ENCODE data around the gene TIGD7.
A peak's percentile ranks its signal among the peaks of the same experiment; 100 is the strongest.

TIGD7 gene, protein sequence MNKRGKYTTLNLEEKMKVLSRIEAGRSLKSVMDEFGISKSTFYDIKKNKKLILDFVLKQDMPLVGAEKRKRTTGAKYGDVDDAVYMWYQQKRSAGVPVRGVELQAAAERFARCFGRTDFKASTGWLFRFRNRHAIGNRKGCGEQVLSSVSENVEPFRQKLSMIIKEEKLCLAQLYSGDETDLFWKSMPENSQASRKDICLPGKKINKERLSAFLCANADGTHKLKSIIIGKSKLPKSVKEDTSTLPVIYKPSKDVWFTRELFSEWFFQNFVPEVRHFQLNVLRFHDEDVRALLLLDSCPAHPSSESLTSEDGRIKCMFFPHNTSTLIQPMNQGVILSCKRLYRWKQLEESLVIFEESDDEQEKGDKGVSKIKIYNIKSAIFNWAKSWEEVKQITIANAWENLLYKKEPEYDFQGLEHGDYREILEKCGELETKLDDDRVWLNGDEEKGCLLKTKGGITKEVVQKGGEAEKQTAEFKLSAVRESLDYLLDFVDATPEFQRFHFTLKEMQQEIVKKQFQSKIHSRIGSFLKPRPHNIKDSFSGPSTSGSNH

DNA sequence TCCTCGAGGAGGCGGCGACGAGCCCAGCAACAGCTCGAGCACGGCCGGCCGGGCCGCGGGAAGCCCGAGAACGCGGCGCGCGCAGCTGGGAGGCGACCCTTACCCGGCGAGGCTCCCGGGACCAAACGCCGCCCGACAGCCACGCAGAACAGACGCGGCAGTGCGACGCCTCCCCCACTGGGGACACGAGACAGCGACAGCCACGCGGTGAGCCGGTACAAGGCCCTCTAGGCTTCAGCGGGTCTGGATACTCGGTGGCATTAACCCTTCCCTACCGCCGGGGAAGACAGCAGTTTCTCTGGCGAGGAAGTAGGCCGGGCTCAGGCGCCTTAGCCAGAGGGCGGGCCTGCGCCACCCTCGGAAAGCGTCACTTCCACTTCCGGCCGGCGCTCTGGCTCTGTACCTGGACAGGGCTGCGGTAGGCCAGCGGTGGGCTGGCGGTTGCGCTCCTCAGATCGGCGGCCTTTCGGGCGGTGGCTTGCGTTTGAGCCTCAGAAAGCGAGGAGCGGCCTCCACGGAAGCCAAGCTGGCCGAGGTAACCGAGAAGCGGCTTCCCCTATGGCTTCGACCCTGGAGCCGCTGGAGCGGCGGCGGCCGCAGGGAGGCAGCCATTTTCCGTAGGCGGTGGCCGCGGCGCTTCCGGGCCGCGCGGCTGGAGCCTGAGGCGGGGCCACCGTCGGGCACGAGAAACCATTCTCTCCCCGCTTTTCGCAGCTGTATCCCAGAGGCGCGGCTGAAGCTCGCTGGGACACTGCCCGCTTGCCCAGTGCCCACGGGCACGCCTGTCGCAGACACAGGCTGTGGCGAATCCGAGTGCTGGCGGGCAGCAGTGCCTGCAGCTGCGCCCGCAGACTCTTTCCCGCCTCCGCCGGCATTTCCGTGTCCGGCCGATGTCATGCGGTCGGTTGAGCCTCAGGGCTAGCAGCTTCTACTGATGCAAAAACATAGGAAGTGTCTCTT, at the start of gene TIGD7, which contains the start of gene ZNF75A:
Gene TIGD7, minus strand, starts transcription at position 322 of the 960 bp plus-strand sequence. CDS start 4,816 bp downstream, outside the sequence.
Gene ZNF75A, plus strand, starts transcription at position 389 of the 960 bp plus-strand sequence. CDS start 2,932 bp downstream, outside the sequence.
- peak; percentile 80 to 83 for DNase-seq

DNA sequence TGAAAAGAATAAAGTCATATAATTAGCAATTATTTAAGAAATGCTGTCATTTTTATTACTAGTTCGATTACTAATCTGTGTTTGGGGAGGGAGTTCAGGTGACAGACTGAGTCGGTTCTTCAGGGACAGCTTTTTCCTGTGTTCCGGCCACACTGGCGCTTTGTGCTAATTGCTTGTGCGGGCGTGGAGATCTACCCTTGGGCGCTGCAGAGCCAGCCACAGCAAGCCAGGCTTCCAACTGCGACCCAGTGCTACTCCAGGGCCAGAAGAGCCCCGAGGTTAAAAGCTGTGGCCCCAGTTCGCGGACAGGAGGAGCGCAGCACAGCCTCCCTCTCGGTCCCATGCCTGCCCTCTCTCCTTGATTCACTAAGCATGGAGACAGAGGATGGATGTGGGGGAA, 43.9 kb upstream of the TIGD7 start:
- DNase-seq = no peak

DNA sequence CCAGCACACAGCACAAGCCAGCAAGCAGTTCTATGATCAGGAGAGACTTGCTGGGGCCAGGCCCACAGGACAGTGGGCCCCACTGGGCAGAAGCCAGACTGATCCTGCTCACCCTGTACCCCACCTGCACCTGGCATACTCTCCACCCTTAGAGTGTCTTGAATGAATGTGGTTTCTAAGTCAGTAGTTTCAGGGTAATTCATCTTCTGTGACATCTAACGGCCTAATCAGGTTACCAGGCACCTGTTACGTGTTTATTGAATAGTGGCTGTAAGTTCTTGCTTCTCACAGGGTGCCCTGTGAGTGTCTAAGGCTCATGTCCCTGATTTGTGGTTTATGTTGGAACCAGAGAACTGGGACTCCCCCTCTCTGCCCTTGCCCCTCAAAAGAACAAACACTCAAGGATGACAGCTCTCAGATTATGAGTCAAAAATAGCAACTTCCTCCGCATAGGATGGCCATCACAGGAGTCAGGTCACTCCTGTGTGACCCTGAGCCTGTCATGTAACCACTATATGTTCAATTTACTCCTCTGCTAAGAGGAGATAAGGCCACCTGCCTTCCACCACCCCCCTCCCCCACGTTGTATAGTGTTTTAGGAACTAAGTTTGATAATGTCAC, 43.4 kb upstream of the TIGD7 start:
- no peak for DNase-seq

DNA sequence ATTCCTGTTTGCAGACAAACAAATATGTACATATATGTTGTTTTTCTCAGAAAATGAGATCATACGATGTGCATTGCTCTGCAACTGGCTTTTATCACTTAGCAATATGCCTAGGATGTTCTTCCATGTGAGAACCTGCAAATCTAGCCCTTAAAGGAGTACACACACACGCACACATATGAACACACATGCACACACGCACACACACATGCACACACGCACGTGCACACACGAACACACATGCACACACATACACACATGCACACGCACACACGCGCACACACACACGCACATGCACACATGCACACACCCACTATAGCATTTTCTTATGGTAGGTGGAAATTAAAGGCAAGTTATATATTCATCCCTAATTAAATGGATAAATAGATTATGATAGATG, 42.4 kb upstream of the TIGD7 start:
- DNase-seq = no peak

DNA sequence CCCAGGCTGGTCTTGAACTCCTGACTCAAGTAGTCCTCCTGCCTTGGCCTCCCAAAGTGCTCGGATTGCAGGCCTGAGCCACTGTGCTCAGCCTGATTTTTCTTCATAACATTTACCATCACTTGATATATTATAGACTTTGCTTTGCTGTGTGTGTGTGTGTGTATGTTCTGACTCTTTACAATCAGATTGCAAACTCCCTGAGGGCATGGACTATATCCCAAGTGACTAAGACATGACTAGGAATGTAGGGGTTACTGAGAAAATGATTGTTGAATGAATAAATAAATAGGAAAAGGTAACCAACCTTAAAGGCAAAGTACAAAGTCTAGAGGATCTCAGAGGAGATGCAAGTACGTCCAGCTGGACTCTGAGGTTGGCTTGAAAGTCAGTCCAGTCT, 40.8 kb upstream of the TIGD7 start:
- no peak for DNase-seq

DNA sequence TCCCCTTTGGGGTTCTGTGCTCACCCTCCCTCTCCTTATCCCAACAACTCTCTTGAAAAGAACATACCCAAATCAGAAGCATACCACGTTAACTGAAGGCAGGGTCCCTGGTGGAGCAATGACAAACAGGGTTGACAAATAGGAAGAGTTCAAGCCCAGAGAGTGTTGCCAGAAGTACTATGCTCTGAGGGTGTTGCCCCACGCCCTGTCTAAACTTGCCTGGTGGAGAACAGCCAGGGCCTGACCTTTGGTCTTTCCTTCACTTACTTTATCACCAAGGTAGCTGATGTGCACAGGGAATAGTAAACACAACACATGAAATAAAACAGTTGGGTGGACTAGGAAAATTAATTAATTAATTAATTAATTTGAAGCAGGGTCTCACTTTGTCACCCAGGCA, 23.4 kb upstream of the TIGD7 start:
- no peak for DNase-seq

DNA sequence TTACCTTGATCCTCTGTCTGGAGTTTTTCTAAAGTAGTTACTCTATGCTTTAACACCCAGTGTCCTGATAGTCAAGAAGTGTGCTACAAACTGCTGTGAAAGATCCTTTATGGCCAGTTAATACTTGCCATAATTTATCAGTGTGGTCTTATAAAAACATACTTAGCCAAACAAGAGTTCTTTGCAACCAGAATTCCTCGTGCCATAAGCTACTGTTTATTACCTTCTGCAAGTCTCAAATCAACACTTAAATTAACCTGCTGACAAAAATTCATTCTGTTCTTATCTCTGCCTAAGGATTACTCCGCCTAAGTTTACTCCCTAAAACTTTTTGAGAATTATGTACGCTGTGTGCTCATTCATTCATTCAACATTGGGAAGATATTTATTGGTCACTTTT, 22.9 kb upstream of the TIGD7 start:
- DNase-seq = no peak

DNA sequence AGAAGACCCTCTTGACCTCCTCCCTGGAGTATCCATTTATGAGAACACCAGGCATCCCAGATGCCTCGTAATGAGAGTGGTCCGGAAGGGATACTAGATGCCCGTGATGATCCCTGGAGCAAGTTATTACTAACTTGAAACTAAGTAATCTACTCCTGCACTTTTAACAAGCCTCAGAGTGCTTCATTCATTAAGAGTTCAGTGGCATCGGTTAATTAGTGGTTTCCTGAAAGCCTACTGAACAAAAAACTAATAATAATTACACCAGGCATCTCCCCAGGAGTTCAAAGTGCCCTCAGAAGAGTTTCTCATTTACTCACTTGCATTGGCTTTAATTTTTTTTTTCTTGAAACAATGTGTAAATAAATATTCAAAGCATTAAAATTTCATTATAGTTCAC, 22.3 kb upstream of the TIGD7 start:
- no peak for DNase-seq

DNA sequence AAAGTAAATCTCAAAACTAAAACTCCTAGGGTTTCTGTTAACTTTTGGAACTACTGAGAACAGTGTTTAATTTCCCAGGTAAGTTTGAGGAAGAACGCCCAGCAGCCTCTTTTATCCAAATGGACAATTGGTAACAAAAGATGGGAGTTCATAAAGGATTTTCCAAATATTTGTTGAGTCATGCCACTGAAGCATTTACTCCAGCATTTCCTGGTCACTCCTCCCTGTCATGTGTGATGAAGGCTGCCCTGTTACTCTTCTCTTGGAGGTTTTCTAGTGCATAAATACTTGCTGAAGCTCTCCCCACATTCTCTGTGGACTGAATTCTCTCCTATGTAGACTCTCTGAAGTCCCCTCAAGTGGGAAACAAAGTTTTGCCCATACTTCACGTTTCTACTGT, 16.6 kb upstream of the TIGD7 start:
- DNase-seq = no peak

DNA sequence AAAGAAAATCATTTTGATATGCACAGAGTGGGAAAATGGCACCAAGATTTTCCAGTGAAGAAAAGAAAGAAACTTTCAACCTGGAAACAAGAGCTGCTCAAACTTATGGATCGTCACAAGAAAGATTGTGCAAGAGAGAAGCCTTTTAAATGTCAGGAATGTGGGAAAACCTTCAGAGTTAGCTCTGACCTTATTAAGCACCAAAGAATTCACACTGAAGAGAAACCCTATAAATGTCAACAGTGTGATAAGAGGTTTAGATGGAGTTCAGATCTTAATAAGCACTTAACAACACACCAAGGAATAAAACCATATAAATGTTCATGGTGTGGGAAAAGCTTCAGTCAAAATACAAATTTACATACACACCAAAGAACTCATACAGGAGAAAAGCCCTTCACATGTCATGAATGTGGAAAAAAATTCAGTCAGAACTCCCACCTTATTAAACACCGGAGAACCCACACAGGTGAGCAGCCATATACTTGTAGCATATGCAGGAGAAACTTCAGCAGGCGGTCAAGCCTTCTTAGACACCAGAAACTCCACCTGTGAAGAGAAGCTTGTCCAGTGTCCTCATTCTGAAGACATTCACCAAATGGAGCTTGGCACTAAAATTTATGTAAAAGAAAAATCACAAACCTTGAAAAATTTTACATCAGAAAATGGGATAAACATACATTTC, 12.2 kb upstream of the TIGD7 start:
- no peak for DNase-seq

DNA sequence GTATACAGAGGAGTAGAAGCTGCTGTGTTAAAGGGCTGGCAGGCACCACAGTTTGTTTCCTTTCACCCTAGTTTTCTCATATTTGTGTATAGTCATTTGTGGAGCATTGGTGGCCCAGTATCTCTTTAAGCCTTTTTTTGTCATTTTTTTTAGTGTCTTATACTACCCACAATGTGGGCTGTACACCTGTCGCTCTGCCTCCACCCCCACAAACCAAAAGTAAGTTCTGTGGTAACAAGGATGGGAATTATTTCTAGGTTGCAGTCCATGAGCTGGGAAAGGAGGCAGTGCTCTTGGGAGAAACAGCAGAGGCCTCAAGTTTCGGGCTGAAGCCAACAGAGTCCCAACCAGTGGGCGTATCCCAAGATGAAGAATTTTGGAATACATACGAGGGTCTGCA, 6.3 kb upstream of the TIGD7 start:
- DNase-seq = no peak

DNA sequence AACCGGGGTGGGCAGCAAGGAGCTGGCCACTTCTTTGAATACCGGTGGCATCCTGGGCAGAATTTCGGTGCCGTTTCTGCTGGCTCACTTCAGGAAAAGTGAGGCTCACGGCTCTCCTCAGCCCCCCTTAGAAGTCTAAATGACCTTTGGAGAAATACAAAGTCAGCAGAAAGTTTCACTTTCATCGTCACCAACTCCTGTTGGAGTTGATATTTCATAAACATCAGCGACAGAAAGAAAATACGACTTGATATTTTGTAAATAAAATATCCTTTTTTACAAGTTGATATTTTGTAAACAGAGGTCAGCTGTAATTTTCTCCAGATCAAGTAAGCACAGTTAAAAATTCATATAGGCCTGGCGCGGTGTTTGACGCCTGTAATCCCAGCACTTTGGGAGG, 848 bp upstream of the TIGD7 start:
- no peak for DNase-seq

DNA sequence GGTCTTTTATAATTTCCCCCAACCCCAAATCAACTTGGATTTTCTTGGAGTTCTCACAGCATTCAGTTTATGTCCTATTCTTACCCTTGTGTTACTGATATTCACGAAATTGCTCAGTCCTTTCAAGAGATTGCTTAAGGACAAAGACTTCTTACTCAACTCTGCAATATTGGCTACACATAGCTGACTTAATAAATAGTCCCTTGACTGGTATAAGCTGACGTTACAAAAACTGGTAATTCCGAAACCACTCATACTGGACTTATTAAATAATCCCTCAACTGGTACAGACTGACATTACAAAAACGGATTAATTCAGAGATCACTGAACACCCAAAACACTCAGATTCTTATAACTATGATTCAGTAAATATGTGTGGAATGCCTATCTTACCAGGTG, 860 bp downstream of the TIGD7 start:
- no peak for DNase-seq

DNA sequence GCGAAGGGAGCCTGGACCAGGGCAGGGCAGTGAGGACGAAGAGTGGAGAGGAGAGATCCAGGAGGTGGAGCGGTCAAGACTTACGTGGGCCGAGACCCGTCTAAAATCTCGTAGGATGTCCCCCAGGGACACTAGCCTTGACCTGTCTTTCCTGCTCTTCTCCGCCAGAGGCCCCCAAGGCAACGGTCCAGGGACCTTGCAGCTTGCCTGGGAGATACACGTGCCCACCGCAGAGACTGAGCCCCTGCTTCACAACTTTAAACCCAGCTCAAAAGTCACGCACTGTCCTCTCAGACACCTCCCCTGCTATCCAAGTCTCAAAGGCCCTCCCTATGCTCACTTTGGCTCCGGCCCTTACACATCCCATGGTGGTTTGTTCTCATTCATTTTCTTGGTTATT, 9.4 kb downstream of the TIGD7 start:
- DNase-seq = no peak

DNA sequence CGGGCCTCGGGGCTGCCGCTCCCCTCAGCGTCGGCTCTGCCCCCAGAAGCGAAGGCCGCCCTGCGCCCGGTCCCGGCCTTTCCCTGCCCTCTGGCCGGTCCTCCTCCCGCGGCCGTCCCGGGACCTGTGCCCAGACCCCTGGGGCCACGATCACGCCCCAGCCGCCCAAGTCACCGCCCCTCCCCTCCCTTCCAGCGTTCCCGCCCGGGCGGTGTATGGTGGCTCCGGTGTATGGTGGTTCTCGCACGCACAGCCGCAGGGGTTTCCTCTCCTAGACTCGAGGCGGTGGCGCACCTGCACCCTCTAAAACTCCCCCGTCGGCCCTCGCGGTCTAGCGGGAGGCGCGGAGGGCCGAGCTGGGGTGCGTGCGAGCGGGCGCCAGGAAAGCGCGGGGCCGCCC, 10.0 kb downstream of the TIGD7 start:
- no peak for DNase-seq

DNA sequence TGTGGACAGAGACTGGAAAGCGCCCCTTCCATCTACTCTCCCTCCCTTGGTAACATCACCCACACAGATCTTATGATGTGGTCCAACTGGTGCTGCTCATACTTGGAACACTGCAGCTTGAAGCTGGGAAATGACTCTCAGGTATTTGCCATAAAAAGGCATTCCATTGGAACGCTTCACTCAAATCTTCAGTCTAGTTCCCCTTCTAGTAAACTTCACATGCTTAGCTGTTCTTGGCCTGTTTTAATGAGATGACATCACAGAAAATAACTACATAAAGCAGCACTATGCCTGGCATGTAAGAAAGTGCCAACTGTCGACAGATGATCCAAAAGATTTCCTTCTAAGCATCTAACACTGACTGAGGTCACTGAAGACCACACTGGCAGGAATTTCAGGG, 12.6 kb downstream of the TIGD7 start:
- DNase-seq = no peak

DNA sequence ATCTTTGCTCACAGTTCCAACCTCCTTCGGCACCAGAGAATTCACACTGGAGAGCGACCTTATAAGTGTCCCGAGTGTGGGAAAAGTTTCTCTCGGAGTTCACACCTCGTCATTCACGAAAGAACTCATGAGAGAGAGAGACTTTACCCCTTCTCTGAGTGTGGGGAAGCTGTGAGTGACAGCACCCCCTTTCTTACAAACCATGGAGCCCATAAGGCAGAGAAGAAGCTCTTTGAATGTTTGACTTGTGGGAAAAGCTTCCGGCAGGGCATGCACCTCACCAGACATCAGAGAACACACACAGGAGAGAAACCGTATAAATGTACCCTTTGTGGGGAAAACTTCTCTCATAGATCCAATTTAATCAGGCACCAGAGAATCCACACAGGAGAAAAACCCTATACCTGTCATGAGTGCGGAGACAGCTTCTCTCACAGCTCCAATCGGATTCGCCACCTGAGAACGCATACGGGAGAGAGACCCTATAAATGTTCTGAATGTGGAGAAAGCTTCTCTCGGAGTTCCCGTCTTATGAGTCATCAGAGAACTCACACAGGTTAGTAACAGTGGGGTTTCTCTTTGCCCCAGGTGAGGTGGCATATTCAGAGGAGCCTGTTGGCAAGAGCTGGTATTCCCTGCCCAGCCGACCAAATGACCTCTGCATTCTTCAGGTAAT, 15.1 kb downstream of the TIGD7 start:
- DNase-seq = no peak

DNA sequence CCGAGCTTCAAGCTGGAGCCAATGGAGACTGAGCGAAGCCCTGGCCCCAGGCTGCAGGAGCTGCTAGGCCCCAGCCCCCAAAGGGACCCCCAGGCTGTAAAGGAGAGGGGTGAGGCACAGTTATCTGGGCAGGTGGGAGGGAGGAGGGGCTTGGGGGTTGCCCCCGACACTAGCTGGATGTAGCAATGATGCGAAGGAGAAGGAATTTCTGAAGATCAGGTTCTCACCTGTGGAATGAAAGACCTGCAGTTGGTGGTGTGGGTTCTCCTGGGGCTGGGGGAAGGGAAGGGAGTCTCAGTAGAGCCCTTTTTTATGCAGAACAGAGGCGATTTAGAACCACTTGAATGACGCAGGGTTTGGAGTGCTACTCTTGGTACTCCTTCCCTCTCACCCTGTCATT, 20.1 kb downstream of the TIGD7 start:
- DNase-seq = no peak

DNA sequence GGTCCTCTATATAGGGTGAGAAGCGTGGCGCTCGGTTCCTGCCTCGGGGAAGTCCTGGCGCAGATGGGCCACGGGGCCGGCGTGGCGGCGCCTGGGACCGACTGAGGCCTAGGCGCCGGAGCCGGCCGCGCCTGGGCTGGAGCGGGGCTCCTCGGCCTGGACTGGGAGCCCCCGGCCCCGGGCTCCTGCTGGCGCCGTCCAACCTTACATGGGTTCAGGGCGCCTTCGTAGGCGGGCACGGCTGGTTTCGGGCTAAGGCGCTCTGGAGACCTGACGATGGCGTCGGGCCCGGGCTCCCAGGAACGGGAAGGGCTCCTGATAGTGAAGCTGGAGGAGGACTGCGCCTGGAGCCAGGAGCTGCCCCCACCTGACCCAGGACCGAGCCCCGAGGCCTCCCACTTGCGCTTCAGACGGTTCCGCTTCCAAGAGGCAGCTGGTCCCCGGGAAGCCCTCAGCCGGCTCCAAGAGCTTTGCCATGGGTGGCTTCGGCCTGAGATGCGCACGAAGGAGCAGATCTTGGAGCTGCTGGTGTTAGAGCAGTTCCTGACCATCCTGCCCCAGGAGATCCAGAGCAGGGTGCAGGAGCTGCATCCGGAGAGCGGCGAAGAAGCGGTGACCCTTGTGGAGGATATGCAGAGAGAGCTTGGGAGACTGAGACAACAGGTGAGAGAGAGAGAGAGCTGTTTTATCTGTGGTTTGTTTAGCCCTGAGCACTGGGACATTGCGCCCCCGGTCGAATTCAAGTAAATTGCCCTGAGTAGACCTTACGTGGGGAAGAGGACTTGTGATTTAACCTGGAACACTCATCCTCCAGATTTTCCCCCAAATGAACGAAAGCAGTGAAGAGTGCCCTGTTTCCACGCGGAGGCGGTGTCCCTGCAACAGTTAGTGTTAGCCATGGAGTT, 21.4 kb downstream of the TIGD7 start:
- DNase-seq = peak in 1 of 2 donors; percentile 7

DNA sequence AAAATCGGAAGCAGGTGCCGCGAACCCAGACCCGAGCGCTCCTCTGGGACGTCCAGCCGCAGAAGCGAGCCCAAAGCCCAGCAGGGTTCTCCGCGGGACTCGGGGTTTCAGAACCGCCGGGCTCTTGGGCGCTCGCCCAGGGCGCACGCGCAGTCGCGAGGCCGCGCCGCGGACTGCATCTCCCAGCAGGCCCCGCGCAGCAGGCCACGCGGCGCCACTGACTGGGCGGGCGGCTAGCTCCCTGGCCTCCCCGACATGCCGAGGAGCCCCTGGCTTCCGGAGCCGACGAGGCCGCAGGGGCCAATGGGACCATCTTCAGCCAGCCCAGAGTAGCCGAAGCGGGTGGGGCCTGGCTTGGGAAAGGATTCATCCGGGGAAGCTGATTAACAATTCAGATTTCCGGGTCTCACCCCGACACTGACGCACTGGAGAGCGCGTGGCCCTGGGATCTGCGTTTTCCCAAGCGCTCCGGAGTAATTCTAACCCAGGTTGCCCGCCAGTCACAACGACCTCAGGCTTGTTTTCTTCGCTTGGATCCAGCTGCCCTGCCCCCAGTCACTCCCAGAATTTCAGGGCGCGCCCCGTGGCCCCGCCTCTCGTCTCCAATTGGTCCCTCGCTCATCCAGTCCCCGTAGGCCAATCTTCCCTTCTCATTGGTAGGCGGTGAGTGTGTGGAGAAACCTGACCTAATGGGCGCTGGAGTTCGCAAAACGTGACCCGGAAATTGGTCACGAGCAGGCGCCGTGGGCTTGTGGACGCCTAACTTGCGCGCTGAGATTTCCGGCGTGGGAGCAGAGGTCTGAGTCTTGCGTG, 22.3 kb downstream of the TIGD7 start, which contains the start of gene ZNF263:
Gene ZNF263, plus strand, starts transcription at position 762 of the 813 bp plus-strand sequence. CDS start 328 bp downstream, outside the sequence.
- DNase-seq = peak; percentile 92 to 94

Data from stimulated activated CD4-positive, alpha-beta T cell treated with anti-CD3 and anti-CD28 coated beads, Interleukin-2, amount 100 ng/mL, for 24 hours (primary cell).